Cardiac fibroblast (primary cell): ENCODE results near the gene GRIA4.
"Not testable (repeated sequence)": the region's sequence is repeated elsewhere in the genome, so short reads cannot be mapped to it uniquely, and the experiment has no call there.

Experiments
- DNase-seq, 2 donors: peaks; one replicate each; pipeline versions ENCODE4 v3.0.0 to v3.0.0-alpha.2; 2010; ENCODE audit warnings: low read depth in 2 of 2
- H3K4me3 ChIP-seq, 2 donors: replicated peaks in 1 of 2; 1 replicate in 1 of 2; 2 replicates in 1 of 2; pipeline ENCODE4 v1.5.1; 2011; ENCODE audit warnings: low read depth in 2 of 2, low read length in 2 of 2, mild to moderate bottlenecking in 2 of 2, moderate library complexity in 1 of 2
- CTCF ChIP-seq: IDR thresholded peaks from one replicate; pipeline ENCODE4 v1.5.1; 2011; ENCODE audit warnings: low read depth, mild to moderate bottlenecking, low read length, inconsistent platforms

The GRIA4 gene

DNA sequence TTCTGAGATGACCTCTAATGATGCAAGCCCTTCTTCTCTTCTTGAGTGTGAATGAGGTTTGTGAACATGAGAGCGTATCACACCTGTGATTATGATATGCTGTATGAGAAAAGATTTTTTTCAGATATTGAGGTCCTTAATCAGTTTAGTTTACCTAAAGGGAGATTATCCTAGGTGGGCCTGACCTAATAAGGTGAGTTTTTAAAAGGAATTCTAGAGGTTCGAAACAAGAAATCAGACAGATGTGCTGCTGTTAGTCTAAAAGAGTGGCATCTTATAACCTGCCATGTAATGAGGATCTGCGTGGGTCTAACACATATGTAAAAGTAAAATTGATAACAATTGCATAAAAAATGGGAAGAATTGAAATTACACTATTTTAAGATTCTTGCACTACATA lies 378.3 kb downstream of the GRIA4 start:
- TF ChIP-seq CTCF: no peak
- H3K4me3 ChIP-seq: no peak overlapping the region
- DNase-seq: no peak

DNA sequence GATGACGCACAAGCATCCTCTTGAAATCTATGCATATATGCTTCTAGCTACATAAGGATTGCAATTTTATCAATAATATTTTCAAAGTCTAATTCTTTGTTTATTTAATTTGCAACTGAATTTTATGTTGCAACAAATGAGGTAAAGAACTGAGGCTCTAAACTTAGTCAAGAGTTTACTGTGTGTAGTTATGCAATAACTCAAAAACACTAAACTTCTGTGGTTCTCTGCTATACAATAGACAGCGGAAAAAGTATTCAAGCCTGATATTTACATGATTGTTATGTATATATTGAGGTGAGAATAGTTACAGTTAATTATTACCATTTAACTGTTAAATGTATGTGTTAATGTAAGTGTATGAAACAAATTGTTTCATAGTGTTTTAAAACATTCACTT lies 379.3 kb downstream of the GRIA4 start:
- DNase-seq: no peak
- no peak overlapping the region for H3K4me3 ChIP-seq
- no peak for TF ChIP-seq CTCF

- TF ChIP-seq CTCF: no peak
- DNase-seq: no peak
- no peak overlapping the region for H3K4me3 ChIP-seq
These were observed 382.0 kb downstream of the GRIA4 start for GRCh38 chr11:105991888-105992287.

DNA sequence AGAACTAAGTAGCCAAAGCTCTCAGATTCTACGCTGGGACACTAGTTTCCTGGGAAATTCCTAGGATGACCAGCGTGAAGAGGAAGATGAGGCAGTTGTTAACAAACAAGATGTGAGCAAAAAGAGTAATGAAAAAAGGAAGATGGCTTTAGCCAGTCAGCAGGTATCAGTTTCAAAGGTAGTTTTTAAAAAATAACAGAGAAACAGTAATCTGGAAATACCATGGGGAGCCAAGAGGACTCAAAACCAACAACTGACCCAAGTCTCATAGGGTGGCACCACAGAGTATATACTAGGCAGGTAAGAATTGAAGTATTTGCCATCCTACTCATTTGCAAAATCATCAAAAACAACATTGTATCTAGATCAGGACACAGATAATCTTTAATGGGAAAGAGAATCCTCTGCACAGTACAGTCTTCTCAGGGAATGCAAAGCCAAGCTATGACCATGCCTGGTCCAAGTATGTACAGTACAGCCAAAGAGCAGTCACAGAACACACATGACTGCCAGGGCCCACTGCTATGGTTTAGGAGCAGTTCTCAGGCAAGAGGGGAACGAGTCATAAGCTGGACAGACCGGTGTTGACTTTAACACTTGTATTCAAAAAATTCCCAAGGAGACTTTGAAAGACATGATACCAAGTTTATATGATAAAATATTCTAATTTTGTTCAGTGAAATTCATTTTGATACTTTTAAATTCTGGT lies 391.6 kb downstream of the GRIA4 start:
- DNase-seq: peak in 1 of 2 donors; percentile 18
- no peak for TF ChIP-seq CTCF
- no peak overlapping the region for H3K4me3 ChIP-seq

DNA sequence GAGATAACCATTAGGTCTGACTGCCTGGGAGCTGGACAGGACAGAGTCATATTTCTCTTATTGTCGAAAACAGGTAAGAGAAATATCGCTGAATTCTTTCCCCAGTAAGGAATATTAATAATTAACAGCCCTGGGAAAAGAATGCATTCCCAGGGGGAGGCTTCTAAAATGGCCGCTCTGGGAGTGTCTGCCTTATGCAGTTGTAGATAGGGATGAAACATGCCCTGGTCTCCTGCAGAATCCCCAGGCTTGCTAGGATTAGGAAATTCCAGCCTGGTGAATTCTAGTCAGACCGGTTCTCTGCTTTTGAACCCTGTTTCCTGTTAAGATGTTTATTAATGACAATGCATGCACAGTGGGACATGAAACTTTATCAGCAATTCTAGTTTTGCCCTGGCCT lies 393.2 kb downstream of the GRIA4 start:
- DNase-seq, H3K4me3 ChIP-seq: not testable (repeated sequence)

DNA sequence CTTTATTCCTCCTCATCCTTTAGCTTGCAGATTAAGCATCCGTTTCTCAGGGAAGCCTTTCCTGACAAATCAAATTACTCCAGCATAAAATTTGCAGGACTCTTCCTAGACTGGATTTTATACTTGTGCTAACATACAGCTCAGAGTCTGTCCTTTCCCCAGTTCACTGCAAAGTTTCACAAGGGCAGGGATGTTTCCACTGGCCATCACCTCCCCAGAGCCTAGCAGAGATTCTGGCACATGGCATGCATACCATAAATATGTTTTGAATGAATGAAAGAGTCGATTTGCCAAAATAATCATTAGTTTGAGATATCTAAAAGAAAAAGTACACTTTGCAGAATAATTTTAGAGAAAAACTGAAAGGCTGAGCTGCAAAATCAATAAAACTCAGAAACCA lies 401.6 kb downstream of the GRIA4 start:
- DNase-seq: peak; percentile 26 to 67
- no peak for TF ChIP-seq CTCF
- no peak overlapping the region for H3K4me3 ChIP-seq

DNA sequence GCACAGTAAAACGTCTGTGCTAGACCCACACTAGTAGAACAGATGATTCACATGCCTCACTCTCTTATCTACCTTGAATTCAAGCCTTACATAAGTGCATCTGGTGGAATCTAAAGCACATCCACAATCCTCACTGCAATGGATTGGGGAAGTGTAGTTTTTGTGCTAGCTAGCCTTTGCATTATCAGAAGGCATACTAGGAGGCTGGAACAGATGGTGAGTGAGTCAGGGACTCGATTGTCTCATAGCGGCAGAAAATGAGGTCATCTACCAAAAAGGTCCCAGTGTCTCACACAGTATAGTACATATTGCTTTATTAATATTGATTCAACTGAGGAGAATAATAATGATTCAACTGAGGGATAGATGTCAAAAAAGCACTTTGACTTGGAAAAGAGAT lies 402.9 kb downstream of the GRIA4 start:
- TF ChIP-seq CTCF: no peak
- DNase-seq: peak; percentile 62 to 94
- no peak overlapping the region for H3K4me3 ChIP-seq
